GM12878 (cell line): Measurements from ENCODE around the gene SLC38A3. TPM values are rescaled to one million over a fixed set of nuclear protein-coding genes. Genes with fewer than 3 reads are reported as not detected.

Experiments used
- ATAC-seq: fragments of 200-7000 bp; cut with Tn5 transposase; 3 replicates; pipeline ENCODE4 v1.9.1; 2020; ENCODE audit warnings: mild to moderate bottlenecking, moderate library complexity
- Bru-seq: library from RNA; stranded (reverse); fragments of 400-500 nt; gene quantifications from one replicate; lab custom pipeline; 2021; lab: Mats Ljungman, UMichigan
- BruChase-seq, 2 experiments: library from RNA; stranded (reverse); fragments of 400-500 nt; gene quantifications; one replicate each; lab custom pipeline; 2021; lab: Mats Ljungman, UMichigan
- BruUV-seq: library from RNA; stranded (reverse); fragments of 400-500 nt; replicated peaks from 2 replicates; lab custom pipeline; 2021; lab: Mats Ljungman, UMichigan
- CTCF ChIA-PET: fragments of 300-600 bp; sonication (Branson Sonifier 250); formaldehyde crosslinking; extraction: SDS; loops from one replicate; lab custom pipeline; 2021; ENCODE audit warnings: inconsistent platforms; lab: Yijun Ruan, JAX
- POLR2A ChIA-PET: fragments of 350-600 bp; formaldehyde crosslinking; extraction: SDS; loops from one replicate; lab custom pipeline; 2021; ENCODE audit warnings: inconsistent platforms; lab: Charles Lee
- RAD21 ChIA-PET: fragments of 300-600 bp; sonication (Branson Sonifier 250); formaldehyde crosslinking; loops from one replicate; lab custom pipeline; 2023; ENCODE audit warnings: antibody characterized with exemption; ENCODE audit not compliant: unreplicated experiment; lab: Charles Lee
- SMC1A ChIA-PET: fragments of 300-600 bp; sonication (Branson Sonifier 250); formaldehyde crosslinking; loops from one replicate; lab custom pipeline; 2023; ENCODE audit not compliant: unreplicated experiment, uncharacterized antibody; lab: Charles Lee
- DNase-seq: peaks from one replicate; pipeline ENCODE4 v3.0.0-alpha.2; 2011; ENCODE audit warnings: low read depth, low spot score
- FAIRE-seq: peaks from 3 replicates; lab custom pipeline; 2011; peaks lifted over from hg19 to GRCh38; lab: Jason Lieb, UNC
- H2AFZ ChIP-seq: 2 replicates; pipeline ENCODE4 v1.6.0; 2011; ENCODE audit warnings: low read depth, low read length, control low read depth; ENCODE audit not compliant: control insufficient read depth
- H3K27ac ChIP-seq: 2 replicates; pipeline ENCODE4 v1.5.1; 2011; ENCODE audit warnings: control low read depth; ENCODE audit not compliant: control insufficient read depth, insufficient read depth
- H3K27me3 ChIP-seq, 2 experiments: replicated peaks in 1 of 2; 2 replicates each; pipeline versions ENCODE4 v1.6.0 to v1.6.1; 2011; ENCODE audit warnings: low read length in 1 of 2; ENCODE audit not compliant: control insufficient read depth in 2 of 2, insufficient read depth in 2 of 2
- H3K36me3 ChIP-seq, 2 experiments: 2 replicates each; pipeline ENCODE4 v1.5.1; 2011; ENCODE audit warnings: low read length in 1 of 2; ENCODE audit not compliant: control insufficient read depth in 2 of 2, insufficient read depth in 2 of 2
- H3K4me1 ChIP-seq: 2 replicates; pipeline ENCODE4 v1.6.1; 2011; ENCODE audit warnings: mild to moderate bottlenecking, low read length, moderate library complexity, mixed read lengths; ENCODE audit not compliant: control insufficient read depth, insufficient read depth
- H3K4me2 ChIP-seq: 2 replicates; pipeline ENCODE4 v1.6.0; 2011; ENCODE audit warnings: control low read depth; ENCODE audit not compliant: control insufficient read depth, insufficient read depth
- H3K4me3 ChIP-seq: fragments of 200-600 bp; sonication (generic); 2 replicates; pipeline ENCODE4 v1.5.1; 2016
- H3K79me2 ChIP-seq: 2 replicates; pipeline ENCODE4 v1.6.0; 2011; ENCODE audit warnings: low read length; ENCODE audit not compliant: control insufficient read depth, insufficient read depth
- H3K9ac ChIP-seq: 2 replicates; pipeline ENCODE4 v1.8.0; 2011; ENCODE audit warnings: low read length, control low read depth, mixed read lengths; ENCODE audit not compliant: control insufficient read depth, insufficient read depth
- H3K9me3 ChIP-seq: replicated peaks from 3 replicates; pipeline ENCODE4 v1.5.1; 2011; ENCODE audit warnings: mild to moderate bottlenecking, low read length; ENCODE audit not compliant: control insufficient read depth, insufficient read depth
- H4K20me1 ChIP-seq: 2 replicates; pipeline ENCODE4 v1.6.0; 2011; ENCODE audit not compliant: control insufficient read depth, insufficient read depth
- CEBPB ChIP-seq, 2 experiments: fragments of 150-350 bp in 1 of 2; IDR thresholded peaks; 2 replicates each; pipeline ENCODE4 v1.6.1; 2012 to 2014; ENCODE audit warnings: low read depth in 2 of 2, low read length in 2 of 2, borderline replicate concordance in 1 of 2, inconsistent platforms in 1 of 2
- E2F8 ChIP-seq: fragments of 450-650 bp; IDR thresholded peaks from 2 replicates; pipeline ENCODE4 v1.6.1; 2018; ENCODE audit warnings: mild to moderate bottlenecking, low read depth, moderate library complexity; ENCODE audit not compliant: partially characterized antibody
- WRNIP1 ChIP-seq: IDR thresholded peaks from 2 replicates; pipeline ENCODE4 v1.6.1; 2011; ENCODE audit warnings: low read depth, low read length, improper control_type of control experiment, borderline replicate concordance
- WGBS: methylation state at CpG from one replicate; pipeline ENCODE4 v1.1.6; 2016; ENCODE audit warnings: low lambda C conversion rate; ENCODE audit not compliant: insufficient replicate concordance, insufficient coverage; ENCODE audit errors: missing lambda C conversion rate; 5-methylcytosine and 5-hydroxymethylcytosine counted together
- in situ Hi-C: fragments of 300-500 bp; cut with MboI; formaldehyde crosslinking; loops from 9 replicates; pipeline ENCODE4 v1.14.3; 2018; ENCODE audit warnings: mixed read lengths
- intact Hi-C: fragments of 100-400 bp; cut with micrococcal nuclease; formaldehyde crosslinking; loops from one replicate; pipeline ENCODE4 v1.14.2; 2022; ENCODE audit not compliant: unreplicated experiment
- long read RNA-seq, 2 experiments: library from polyadenylated mRNA; unstranded; transcript quantifications; one replicate each; pipeline ENCODE4 v2.0.0, GENCODE V29; 2019 to 2020
- polyA minus RNA-seq, 3 experiments: library from RNA; depleted of rRNA, polyadenylated mRNA; stranded (reverse); fragments of >200 nt; gene quantifications; 2 replicates each; pipeline ENCODE4 v1.2.3, GENCODE V29; 2011
- polyA plus RNA-seq, 11 experiments: library from polyadenylated mRNA; depleted of rRNA in 4 of 11; unstranded in 6 of 11; stranded (reverse) in 5 of 11; fragments of >200 nt; fragmentation: Nextera tagmentation in 4 of 11; fragmentation: Illumina TruSeq in 1 of 11; extraction: Ambion mirVana in 4 of 11; extraction: Trizol in 1 of 11; gene quantifications; 1 replicate in 1 of 11; 2 replicates in 10 of 11; pipeline versions ENCODE4 v1.2.1 to v1.2.3, GENCODE V29; 2011 to 2016; ENCODE audit warnings: inconsistent platforms in 2 of 11, missing spikeins in 2 of 11, low read depth in 1 of 11
- total RNA-seq, 4 experiments: library from RNA; depleted of rRNA in 3 of 4; stranded (reverse); fragments of >200 nt in 3 of 4; fragmentation: Illumina TruSeq in 1 of 4; extraction: Trizol in 1 of 4; gene quantifications; 2 replicates each; pipeline versions ENCODE4 v1.2.1 to v1.2.3, GENCODE V29; 2013 to 2021

SLC38A3 gene
- not detected in 2 replicates for total RNA-seq (2013; cell fraction: nucleolus; rRNA removed)
- total RNA-seq (2014; rRNA removed) (not detected in 2 replicates), total RNA-seq (2014; rRNA removed; fragmentation: Illumina TruSeq; extraction: Trizol) (not detected in 2 replicates), total RNA-seq (2021) (0.13 TPM in 1 of 2 replicates, not detected in the other), polyA plus RNA-seq (2011; rRNA removed) (0.14 TPM in 1 of 2 replicates, not detected in the other), polyA plus RNA-seq (2014; fragmentation: Illumina TruSeq; extraction: Trizol) (not detected in 2 replicates), polyA plus RNA-seq (2014; fragmentation: Nextera tagmentation; extraction: Ambion mirVana) (not detected), polyA plus RNA-seq (2014; rRNA removed) (not detected in 2 replicates), polyA plus RNA-seq (2016; fragmentation: Nextera tagmentation; extraction: Ambion mirVana) (not detected), polyA minus RNA-seq (2011; rRNA and poly(A)+ RNA removed) (0.05 TPM in 1 of 2 replicates, not detected in the other), Bru-seq, nascent RNA (not detected), BruChase-seq, experiment 1, labeled RNA remaining after a 6-hour chase (not detected), BruChase-seq, experiment 2, labeled RNA remaining after a 2-hour chase (not detected)
- not detected for polyA plus RNA-seq (2011; ENCODE audit: low read depth)
- 0.05 and 0.16 TPM in 2 replicates for polyA plus RNA-seq (2011; cell fraction: cytosol; rRNA removed)
- 0.18 and 1.5 TPM in 2 replicates for polyA plus RNA-seq (2011; cell fraction: nucleus; rRNA removed)
- polyA plus RNA-seq (2012), result not detected in 2 replicates
- polyA minus RNA-seq (2011; cell fraction: cytosol; rRNA and poly(A)+ RNA removed), result not detected in 2 replicates
- polyA minus RNA-seq (2011; cell fraction: nucleus; rRNA and poly(A)+ RNA removed), result not detected in 2 replicates
- long read RNA-seq, experiment 1, result 0 reads
- long read RNA-seq, experiment 2, result 0 reads

- Histone ChIP-seq H3K9ac (no peak within 1 kb of the TSS), H3K4me2 (no peak within 1 kb of the TSS), H3K4me1 (no peaks in the 10 kb centered on the region), H3K27me3 (peaks cover 18 to 24% of the 10 kb centered on the region in 2 experiments), H3K9me3 (no peaks in the 10 kb centered on the region), H3K79me2 (no peaks in the 10 kb centered on the region), H3K4me3 (no peak within 1 kb of the TSS), H4K20me1 (no peaks in the 10 kb centered on the region), H2AFZ (no peak within 1 kb of the TSS), H3K36me3 (no peaks in the 10 kb centered on the region), H3K27ac (no peak within 1 kb of the TSS)
- in situ Hi-C loops (no loop called here), intact Hi-C loops (no loop called here)
- FAIRE-seq, result no peak
- ChIA-PET CTCF (interaction anchor here (1.4 kb wide), 2 partner anchors 7 to 13 kb away, joined by 4 read pairs; partner anchors contain the start of gene GNAT1), POLR2A (no interaction called here), SMC1A (no interaction called here), RAD21 (no interaction called here)
- DNase-seq, result no peak
- no peak for TF ChIP-seq E2F8
- TF ChIP-seq WRNIP1, result no peak
- no peak for TF ChIP-seq CEBPB (IDR thresholded peaks at IDR 0.05; ENCODE audit: borderline replicate concordance in 1 of 2, low read depth in 2 of 2, low read length in 2 of 2)
- no TSS peak for BruUV-seq
- no peak for ATAC-seq
- 39% methylated on average over 17 of the region's 41 CpGs for WGBS
Measured at GRCh38 chr3:50204804-50205412, at the start of gene SLC38A3. Gene SLC38A3, plus strand, starts transcription at chr3:50205271. Its CDS starts 8,929 bp downstream, at chr3:50214200.
